Testis (tissue), 3 donors: ENCODE results near the gene ZSCAN30. TPM values are rescaled to one million over a fixed set of nuclear protein-coding genes. Genes with fewer than 3 reads are reported as not detected.

ENCODE experiments used
- DNase-seq: peaks from one replicate; pipeline ENCODE4 v3.0.0-alpha.2; 2019
- H3K27ac ChIP-seq, 2 donors: fragments of 200-600 bp; sonication (generic); one replicate each; pipeline ENCODE4 v1.5.1; 2019
- H3K27me3 ChIP-seq: fragments of 200-600 bp; sonication (generic); one replicate; pipeline ENCODE4 v1.5.1; 2019
- H3K36me3 ChIP-seq: fragments of 200-600 bp; sonication (generic); one replicate; pipeline ENCODE4 v1.5.1; 2017; ENCODE audit warnings: low read depth; ENCODE audit errors: missing control alignments
- H3K4me1 ChIP-seq: fragments of 200-600 bp; sonication (generic); one replicate; pipeline ENCODE4 v1.5.1; 2019
- H3K4me3 ChIP-seq, 2 donors: fragments of 200-600 bp; sonication (generic); one replicate each; pipeline ENCODE4 v1.5.1; 2017 to 2019
- H3K9me3 ChIP-seq: fragments of 200-600 bp; sonication (generic); one replicate; pipeline ENCODE4 v1.5.1; 2017
- POLR2A ChIP-seq: fragments of 450-650 bp; IDR thresholded peaks from one replicate; pipeline ENCODE4 v1.6.1; 2017; ENCODE audit warnings: antibody characterized with exemption, mild to moderate bottlenecking, moderate library complexity
- WGBS, 2 donors: methylation state at CpG; one replicate each; pipeline ENCODE4 v1.1.5; 2018; 5-methylcytosine and 5-hydroxymethylcytosine counted together
- intact Hi-C: fragments of 100-400 bp; cut with DNase I; formaldehyde crosslinking; loops from one replicate; pipeline ENCODE4 v1.15.1; 2023; ENCODE audit warnings: low total_unique reads
- polyA plus RNA-seq: library from polyadenylated mRNA; stranded (reverse); fragments of 350-450 nt; fragmentation: Illumina TruSeq; extraction: RNeasy Lipid Tissue Mini Kit (QIAGEN cat#74804); gene quantifications from one replicate; pipeline ENCODE4 v1.2.3, GENCODE V29; 2014; ENCODE audit warnings: low read depth, low replicate concordance; ENCODE audit not compliant: insufficient read depth
- total RNA-seq, 2 donors: library from RNA; depleted of rRNA; stranded (reverse); fragments of >200 nt; gene quantifications; one replicate each; pipeline ENCODE4 v1.2.3, GENCODE V29; 2016
- TF ChIP-seq, protein P1 (sequence below), 3 experiments: fragments of 450-650 bp in 2 of 3; fragments of 200-600 bp in 1 of 3; sonication (generic) in 1 of 3; IDR thresholded peaks; one replicate each; pipeline ENCODE4 v1.5.1; 2016 to 2019; ENCODE audit warnings: antibody characterized with exemption in 3 of 3, mild to moderate bottlenecking in 2 of 3, moderate library complexity in 1 of 3

Gene ZSCAN30
- total and polyA plus RNA-seq, 3 donors from 2014 or later = 15.9 to 31.5 (median 24.5) TPM

DNA sequence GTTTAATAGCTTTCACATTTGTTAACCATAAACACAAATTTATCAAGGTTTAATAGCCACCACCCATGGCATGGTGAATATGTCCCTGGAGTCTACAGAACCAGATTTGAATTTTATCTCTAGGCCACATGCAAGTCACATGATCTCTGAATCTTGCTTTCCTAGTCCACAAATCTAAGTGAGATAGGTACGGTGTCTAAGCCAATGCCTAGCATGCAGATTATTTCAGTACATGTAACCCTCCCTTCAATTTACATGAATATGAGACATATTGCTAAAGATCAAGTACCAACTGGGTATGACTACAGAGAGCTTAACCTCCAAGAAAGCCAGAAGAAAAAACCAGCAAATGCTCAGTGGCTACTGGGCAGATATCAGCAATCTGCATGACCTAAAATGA, 44.2 kb upstream of the ZSCAN30 start:
- DNase-seq = no peak
- H3K27me3 ChIP-seq = no peaks in the 10 kb centered on the region
- intact Hi-C loops = no loop called here
- no peak overlapping the region for H3K27ac ChIP-seq
- no peak for TF ChIP-seq POLR2A
- TF ChIP-seq, protein P1, sequence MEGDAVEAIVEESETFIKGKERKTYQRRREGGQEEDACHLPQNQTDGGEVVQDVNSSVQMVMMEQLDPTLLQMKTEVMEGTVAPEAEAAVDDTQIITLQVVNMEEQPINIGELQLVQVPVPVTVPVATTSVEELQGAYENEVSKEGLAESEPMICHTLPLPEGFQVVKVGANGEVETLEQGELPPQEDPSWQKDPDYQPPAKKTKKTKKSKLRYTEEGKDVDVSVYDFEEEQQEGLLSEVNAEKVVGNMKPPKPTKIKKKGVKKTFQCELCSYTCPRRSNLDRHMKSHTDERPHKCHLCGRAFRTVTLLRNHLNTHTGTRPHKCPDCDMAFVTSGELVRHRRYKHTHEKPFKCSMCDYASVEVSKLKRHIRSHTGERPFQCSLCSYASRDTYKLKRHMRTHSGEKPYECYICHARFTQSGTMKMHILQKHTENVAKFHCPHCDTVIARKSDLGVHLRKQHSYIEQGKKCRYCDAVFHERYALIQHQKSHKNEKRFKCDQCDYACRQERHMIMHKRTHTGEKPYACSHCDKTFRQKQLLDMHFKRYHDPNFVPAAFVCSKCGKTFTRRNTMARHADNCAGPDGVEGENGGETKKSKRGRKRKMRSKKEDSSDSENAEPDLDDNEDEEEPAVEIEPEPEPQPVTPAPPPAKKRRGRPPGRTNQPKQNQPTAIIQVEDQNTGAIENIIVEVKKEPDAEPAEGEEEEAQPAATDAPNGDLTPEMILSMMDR (IDR thresholded peaks at IDR 0.05) = no peak
- no peaks in the 10 kb centered on the region for H3K9me3 ChIP-seq
- H3K4me1 ChIP-seq = no peaks in the 10 kb centered on the region
- H3K36me3 ChIP-seq = no peaks in the 10 kb centered on the region
- WGBS, 2 donors = 89 to 97% methylated on average over 1 of the region's 1 CpG
- H3K4me3 ChIP-seq = no peak overlapping the region

DNA sequence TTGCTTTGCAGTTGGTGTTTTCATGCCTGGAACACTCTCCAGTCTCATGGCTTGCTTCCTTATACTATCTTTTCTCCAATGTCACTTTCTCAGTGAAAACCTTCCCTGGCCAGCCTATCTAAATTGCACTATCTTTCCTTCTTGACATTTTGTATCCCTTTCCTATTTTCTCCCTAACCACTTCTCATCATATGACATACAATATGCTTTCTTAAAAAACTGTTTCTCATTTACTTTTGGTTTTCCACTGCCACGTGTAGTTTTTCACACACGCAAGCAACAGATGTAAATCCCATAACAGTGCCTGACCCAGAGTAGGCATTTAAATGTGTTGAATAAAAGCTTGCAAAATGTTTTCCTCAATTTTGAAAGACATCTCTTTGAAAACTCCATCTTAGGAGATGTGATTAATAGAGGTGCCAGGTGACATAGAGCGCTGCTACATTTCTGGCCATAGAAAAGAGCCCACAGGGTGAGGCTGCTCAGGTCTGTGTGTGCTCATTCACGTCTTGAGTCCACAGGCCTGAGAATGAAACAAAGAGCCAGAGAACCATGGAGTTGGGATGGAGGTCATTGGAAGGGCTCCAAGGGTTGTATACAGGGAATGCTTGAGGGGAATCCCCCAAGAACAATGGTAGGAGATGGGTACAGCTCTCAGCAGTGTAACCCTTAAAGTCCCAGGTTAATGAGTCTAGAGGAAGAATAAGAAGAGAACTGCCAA, 41.5 kb upstream of the ZSCAN30 start:
- no peaks in the 10 kb centered on the region for H3K27me3 ChIP-seq
- intact Hi-C loops = no loop called here
- TF ChIP-seq, protein P1 (IDR thresholded peaks at IDR 0.05) = no peak
- no peak for TF ChIP-seq POLR2A
- H3K4me1 ChIP-seq = no peaks in the 10 kb centered on the region
- H3K9me3 ChIP-seq = no peaks in the 10 kb centered on the region
- no peak overlapping the region for H3K27ac ChIP-seq
- H3K4me3 ChIP-seq = no peak overlapping the region
- H3K36me3 ChIP-seq = no peaks in the 10 kb centered on the region
- DNase-seq = no peak
- 69 to 73% methylated on average over 4 of the region's 4 CpGs for WGBS, 2 donors

DNA sequence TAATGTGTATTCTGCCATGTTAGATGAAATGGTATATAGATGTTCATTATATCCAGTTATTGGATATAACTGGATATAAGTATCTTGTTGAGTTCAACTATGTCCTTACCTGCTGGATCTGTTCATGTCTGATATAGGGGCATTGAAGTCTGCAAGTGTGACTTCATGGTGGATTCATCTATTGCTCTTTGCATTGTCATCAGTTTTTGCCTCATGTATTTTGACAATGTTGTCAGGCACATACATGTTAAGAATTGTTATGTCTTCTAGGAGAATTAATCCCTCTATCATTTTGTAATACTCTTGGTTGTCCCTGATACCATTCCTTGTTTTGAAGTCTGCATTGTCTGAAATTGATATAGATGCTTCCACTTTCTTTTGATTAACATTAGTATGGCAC, 38.8 kb upstream of the ZSCAN30 start:
- no peak overlapping the region for H3K27ac ChIP-seq
- no peak for DNase-seq
- TF ChIP-seq POLR2A = no peak
- TF ChIP-seq, protein P1 (IDR thresholded peaks at IDR 0.05) = no peak
- no peaks in the 10 kb centered on the region for H3K36me3 ChIP-seq
- H3K27me3 ChIP-seq = no peaks in the 10 kb centered on the region
- H3K9me3 ChIP-seq = no peaks in the 10 kb centered on the region
- intact Hi-C loops = no loop called here
- H3K4me1 ChIP-seq = no peaks in the 10 kb centered on the region
- no peak overlapping the region for H3K4me3 ChIP-seq

DNA sequence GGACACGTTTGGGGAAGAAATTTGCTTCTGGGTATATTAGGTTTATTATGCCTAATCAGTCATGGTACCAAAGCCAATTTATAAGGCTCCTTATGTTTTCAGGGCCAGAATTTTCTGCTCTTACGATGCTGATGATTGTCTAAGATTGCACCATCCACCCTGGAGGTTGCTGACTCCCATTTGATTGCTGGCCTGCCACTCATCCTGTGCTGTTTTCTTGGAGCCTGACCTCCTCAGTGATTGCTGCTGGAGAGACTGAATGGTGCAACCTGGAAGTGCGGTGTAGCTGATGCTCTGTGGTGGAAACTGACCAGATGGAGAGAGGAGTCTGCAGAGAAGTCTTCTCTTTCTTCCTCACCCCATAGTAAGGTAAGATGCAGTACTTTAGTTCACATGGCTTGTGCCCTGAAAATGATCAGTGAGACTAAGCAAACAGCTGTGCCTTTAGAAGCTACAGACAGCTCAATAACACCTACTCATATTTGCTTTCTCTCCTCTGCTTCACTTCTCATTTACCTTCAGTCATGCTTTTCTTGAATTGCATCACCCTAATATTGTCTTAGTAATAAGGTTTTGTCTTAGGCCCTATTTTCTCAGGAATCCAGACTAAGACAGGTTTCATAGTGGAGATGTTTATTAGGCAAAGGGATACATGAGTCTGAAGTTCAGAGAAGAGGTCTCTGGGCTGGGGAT, 36.8 kb upstream of the ZSCAN30 start:
- no peaks in the 10 kb centered on the region for H3K4me1 ChIP-seq
- TF ChIP-seq, protein P1 (IDR thresholded peaks at IDR 0.05) = no peak
- no peak for TF ChIP-seq POLR2A
- intact Hi-C loops = no loop called here
- 54 to 56% methylated on average over 3 of the region's 3 CpGs for WGBS, 2 donors
- no peak for DNase-seq
- H3K36me3 ChIP-seq = no peaks in the 10 kb centered on the region
- H3K27ac ChIP-seq = no peak overlapping the region
- no peaks in the 10 kb centered on the region for H3K27me3 ChIP-seq
- no peaks in the 10 kb centered on the region for H3K9me3 ChIP-seq
- no peak overlapping the region for H3K4me3 ChIP-seq
